Putamen (tissue), 1 donor: ENCODE results near the gene C1orf52.
A peak's percentile ranks its signal among the peaks of the same experiment; 100 is the strongest.

Source experiments
- DNase-seq: peaks from one replicate; pipeline ENCODE4 v3.0.0-alpha.2; 2016; ENCODE audit warnings: low spot score

Gene C1orf52

GRCh38 chr1:85259118-85259911 lies at the start of gene C1orf52:
C1orf52 (minus strand) TSS chr1:85259662; CDS start chr1:85259633, 29 bp downstream.
- peak; percentile 93 for DNase-seq

GRCh38 chr1:85308833-85309350 lies 49.4 kb upstream of the C1orf52 start:
- no peak for DNase-seq

GRCh38 chr1:85307987-85308832 lies 48.7 kb upstream of the C1orf52 start:
- peak; percentile 42 for DNase-seq

- DNase-seq: no peak
Observed at GRCh38 chr1:85306236-85306635, 46.8 kb upstream of the C1orf52 start.

DNA sequence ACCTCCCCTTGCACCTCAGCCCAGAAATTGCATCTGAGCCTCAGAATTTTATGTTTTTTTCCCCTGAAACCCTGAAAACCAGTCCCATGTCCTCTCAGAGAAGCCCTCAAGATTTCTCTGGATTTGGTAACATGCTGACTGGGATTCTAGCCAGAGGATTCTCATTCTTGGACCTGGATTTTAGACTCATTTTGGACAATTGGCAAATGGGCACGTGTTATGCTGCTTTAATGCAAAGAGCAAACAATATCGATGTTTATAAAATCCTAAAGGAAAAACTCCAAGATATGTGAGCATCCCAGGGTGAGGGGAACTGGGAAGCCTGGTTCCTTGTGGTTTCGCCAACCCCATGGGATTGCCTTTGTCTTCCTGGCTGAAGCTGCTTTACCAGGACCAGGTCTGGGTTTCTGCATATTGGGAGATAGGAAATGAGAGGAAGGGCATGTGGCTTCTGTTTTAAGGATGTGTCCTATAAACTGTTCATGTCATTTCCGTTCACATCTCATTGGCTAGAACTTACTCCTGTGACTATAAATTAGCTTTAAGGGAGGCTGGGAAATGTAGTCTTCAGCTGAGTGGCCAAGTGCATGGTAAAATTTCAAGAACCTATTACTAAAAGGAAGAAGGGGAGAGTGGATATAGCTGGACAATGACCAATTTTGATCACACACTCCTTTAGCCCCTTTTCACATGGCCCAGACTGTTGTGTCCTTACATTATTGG lies 44.1 kb upstream of the C1orf52 start:
- DNase-seq: no peak

DNA sequence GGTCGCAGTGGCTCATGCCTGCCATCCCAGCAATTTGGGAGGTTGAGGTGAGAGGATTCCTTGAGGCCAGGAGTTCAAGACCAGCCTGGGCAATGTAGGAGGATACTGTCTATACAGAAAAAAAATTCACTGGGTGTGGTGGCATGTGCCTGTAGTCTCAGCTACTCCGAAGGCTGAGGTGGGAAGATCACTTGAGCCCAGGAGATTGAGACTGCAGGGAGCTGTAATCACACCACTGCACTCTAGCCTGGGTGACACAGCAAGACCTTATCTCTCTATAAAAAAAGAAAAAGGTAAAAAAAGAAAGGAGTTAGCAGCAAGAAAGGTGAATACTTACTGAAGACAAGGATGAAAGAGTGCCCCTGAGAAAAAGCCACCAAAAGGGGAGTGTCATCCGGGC lies 40.7 kb upstream of the C1orf52 start:
- no peak for DNase-seq

GRCh38 chr1:85297855-85298629 lies 38.6 kb upstream of the C1orf52 start:
- peak; percentile 35 for DNase-seq

DNA sequence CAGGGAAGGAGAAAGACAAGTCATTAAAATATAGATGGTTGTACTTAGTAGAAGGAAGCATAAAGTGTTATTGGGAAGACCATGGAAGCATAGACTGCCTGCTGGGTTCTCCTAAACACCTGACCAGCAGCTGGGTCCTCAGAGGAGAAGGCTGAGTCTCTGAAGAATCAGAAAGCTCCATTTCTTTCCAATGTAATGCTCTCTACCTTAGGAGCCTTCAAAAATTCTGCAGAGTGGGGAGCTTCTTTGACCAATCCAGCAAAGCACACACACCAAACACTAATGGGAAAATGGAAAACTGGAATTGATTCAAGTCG lies 38.0 kb upstream of the C1orf52 start:
- no peak for DNase-seq

DNA sequence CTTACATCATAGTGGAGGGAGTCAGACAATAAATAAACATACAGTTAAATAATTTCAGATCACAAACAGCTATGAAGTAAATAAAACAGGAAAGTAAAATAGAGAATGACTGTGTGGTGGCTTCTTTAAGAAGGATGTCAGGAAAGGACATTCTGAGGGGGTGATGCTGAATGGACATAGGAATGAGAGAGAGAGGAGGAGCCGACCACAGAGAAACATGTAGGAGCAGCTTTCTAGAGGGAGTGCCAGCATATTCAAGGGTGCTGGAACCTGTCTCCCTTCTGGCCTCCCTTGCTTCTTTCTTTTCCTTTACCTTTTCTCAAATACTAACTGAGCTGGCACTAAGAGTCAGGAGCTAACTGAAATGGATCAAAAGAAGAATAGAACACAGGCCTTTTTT lies 37.5 kb upstream of the C1orf52 start:
- no peak for DNase-seq

DNA sequence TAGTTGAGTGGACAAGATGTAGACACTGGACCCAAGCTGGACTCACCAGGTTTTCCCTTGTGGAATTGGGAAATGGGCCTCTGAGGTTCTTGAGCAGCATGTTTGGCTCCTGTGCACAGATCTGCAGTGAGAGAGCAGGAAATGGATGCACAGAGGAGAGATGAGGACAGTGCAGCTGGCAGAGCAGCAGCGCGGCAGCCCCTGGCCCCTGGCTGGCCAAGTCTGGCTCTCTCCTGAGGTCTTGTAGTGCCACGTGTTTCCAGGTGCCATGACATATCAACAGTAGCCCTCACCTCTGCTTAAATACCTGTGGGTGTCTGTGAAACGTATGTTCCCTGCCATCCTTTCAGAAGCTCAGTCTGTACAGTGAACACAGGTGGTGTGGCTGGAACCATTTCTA lies 36.2 kb upstream of the C1orf52 start:
- no peak for DNase-seq

DNA sequence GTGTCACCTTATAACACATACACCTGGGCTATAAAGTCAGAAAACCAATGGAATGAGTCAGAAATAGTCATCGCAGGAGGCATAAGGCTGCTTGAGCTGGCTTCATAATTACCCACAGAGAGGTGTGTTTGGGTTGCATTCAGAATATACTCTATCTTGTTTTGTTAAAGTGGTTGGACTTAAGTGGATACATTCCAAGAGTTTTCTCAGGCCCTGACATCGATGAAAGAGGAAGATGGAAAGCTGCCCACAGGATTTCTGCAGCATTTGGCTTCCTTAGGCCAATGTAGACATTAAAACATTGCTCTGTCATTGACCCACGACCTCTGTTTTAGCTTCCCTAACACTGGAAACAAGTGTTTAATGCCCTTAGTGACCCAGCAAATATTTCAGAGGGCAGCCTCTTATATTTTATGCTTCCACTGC lies 35.6 kb upstream of the C1orf52 start:
- no peak for DNase-seq

DNA sequence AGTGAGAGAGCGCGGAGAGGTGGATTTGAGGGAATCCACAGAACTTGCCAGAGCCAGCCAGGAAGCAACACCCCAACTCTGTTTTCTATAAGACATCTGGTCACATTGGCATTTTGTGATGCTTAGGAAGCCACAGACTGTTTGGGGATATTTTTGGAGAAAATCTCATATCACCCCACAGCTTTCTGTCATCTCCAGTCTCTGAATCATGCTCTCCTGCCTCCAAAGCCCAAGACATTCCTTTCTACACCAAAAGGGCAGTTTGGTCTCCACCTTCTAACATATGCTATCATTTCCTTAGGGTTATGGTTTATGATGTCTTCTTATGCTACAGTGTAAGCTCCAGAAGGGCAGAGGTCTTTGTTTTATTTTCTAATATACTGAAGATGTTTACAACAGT lies 31.4 kb upstream of the C1orf52 start:
- no peak for DNase-seq

DNA sequence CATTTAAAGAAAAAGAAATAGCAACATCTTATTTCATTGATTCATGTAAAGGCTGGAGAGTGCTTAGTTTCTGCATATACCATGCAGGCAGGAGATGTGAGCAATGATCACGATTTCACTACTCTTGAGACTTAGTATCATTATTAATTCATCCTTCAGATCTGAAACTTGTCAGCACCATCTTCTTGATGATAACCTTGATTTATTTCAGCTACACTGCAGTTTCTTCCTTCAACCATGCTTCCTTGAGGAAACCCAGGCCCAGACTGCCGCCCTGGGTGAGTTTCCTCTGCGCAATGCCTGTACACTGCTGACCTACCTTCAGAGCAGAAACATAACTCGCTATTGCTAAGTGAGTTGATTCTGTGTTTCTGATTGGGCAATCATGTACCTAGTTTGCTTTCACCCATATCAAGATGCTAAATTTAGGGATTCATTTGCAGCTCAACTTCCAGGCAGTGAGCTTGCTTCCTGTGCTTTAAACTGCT lies 30.4 kb upstream of the C1orf52 start:
- no peak for DNase-seq

- no peak for DNase-seq
Observed at GRCh38 chr1:85289207-85289847, 29.9 kb upstream of the C1orf52 start.

DNA sequence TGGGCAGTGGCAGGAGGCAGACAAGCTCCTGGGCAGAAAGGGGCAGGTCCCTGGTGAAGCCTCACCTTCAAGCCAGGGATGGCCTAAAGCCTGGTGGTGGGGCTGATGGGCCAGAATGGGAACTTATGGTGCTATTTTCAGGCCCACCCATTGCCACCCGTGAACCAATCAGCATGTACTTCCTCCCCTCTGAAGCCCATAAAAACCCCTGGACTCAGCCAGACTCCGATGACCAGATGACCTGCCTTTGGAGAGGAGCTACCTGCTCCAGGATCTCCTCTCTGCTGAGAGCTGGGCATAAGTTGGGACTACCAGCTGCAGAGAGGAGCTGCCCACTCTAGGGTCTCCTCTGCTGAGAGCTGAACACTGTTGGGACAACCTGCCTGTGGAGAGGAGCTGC lies 24.7 kb upstream of the C1orf52 start:
- no peak for DNase-seq

- DNase-seq: no peak
Observed at GRCh38 chr1:85283475-85284199, 24.2 kb upstream of the C1orf52 start.

DNA sequence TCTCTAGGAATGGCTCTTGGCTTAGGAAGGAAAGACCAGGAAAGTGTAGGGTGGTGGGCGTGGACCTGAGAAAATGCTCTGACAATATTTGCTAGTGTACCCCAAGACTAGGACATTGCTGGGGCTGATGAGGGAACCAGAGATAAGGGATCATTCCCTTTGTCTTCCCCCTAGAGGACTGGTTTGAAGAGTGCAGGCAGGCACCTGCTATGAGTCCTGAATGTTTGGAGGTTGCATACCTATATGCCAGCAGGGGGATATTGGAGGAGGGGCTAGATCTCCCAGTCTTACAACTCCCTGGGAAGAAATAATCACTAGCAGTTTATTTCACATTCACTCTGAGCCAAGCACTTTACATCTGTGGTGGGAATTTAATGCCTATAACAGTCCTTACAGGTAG lies 23.0 kb upstream of the C1orf52 start:
- no peak for DNase-seq

GRCh38 chr1:85280636-85281035 lies 21.2 kb upstream of the C1orf52 start:
- no peak for DNase-seq

- no peak for DNase-seq
Observed at GRCh38 chr1:85279458-85280080, 20.1 kb upstream of the C1orf52 start.

GRCh38 chr1:85278853-85279314 lies 19.4 kb upstream of the C1orf52 start:
- peak; percentile 64 for DNase-seq
